ENCODE data around the gene IL1R1. TPM values are rescaled to one million over a fixed set of nuclear protein-coding genes. Genes with fewer than 3 reads are reported as not detected.

IL1R1 gene
- polyA plus RNA-seq, 1 donor from 2014 or later: not detected

DNA sequence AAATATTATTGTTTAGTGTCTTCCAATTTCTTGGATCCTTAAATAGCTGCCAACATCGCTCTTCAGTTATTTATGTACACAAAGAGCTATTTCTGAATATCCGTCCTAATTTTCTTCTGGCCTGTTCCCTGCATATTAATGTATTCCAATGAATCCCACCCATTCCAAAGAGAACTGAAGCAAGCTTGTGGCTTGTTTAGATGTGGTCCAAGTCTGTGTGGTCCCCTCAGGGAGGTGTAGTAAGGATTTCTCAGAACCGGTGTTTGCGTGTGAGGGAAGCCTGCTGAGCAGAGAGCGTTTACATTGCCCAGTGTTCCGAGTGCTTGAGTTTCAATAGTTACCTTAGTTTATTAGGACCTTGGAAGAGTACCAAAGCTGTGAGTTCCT is 25.1 kb upstream of the IL1R1 start:
- no peaks in the 10 kb centered on the region for H3K9me2 ChIP-seq (ENCODE audit: insufficient read depth, low read length)
- TF ChIP-seq, protein P1, sequence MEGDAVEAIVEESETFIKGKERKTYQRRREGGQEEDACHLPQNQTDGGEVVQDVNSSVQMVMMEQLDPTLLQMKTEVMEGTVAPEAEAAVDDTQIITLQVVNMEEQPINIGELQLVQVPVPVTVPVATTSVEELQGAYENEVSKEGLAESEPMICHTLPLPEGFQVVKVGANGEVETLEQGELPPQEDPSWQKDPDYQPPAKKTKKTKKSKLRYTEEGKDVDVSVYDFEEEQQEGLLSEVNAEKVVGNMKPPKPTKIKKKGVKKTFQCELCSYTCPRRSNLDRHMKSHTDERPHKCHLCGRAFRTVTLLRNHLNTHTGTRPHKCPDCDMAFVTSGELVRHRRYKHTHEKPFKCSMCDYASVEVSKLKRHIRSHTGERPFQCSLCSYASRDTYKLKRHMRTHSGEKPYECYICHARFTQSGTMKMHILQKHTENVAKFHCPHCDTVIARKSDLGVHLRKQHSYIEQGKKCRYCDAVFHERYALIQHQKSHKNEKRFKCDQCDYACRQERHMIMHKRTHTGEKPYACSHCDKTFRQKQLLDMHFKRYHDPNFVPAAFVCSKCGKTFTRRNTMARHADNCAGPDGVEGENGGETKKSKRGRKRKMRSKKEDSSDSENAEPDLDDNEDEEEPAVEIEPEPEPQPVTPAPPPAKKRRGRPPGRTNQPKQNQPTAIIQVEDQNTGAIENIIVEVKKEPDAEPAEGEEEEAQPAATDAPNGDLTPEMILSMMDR (IDR thresholded peaks at IDR 0.05; ENCODE audit: poor library complexity, severe bottlenecking): no peak
- TF ChIP-seq, protein P2, sequence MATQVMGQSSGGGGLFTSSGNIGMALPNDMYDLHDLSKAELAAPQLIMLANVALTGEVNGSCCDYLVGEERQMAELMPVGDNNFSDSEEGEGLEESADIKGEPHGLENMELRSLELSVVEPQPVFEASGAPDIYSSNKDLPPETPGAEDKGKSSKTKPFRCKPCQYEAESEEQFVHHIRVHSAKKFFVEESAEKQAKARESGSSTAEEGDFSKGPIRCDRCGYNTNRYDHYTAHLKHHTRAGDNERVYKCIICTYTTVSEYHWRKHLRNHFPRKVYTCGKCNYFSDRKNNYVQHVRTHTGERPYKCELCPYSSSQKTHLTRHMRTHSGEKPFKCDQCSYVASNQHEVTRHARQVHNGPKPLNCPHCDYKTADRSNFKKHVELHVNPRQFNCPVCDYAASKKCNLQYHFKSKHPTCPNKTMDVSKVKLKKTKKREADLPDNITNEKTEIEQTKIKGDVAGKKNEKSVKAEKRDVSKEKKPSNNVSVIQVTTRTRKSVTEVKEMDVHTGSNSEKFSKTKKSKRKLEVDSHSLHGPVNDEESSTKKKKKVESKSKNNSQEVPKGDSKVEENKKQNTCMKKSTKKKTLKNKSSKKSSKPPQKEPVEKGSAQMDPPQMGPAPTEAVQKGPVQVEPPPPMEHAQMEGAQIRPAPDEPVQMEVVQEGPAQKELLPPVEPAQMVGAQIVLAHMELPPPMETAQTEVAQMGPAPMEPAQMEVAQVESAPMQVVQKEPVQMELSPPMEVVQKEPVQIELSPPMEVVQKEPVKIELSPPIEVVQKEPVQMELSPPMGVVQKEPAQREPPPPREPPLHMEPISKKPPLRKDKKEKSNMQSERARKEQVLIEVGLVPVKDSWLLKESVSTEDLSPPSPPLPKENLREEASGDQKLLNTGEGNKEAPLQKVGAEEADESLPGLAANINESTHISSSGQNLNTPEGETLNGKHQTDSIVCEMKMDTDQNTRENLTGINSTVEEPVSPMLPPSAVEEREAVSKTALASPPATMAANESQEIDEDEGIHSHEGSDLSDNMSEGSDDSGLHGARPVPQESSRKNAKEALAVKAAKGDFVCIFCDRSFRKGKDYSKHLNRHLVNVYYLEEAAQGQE (IDR thresholded peaks at IDR 0.05; ENCODE audit: borderline replicate concordance): no peak
- TF ChIP-seq POLR2AphosphoS5 (IDR thresholded peaks at IDR 0.05): no peak
- no peak for TF ChIP-seq SMC3 (conservative IDR thresholded peaks at IDR 0.05; ENCODE audit: poor library complexity)
- TF ChIP-seq EP300 (conservative IDR thresholded peaks at IDR 0.05; ENCODE audit: poor library complexity, severe bottlenecking): no peak
- TF ChIP-seq MXI1 (conservative IDR thresholded peaks at IDR 0.05; ENCODE audit: poor library complexity, severe bottlenecking): no peak
- no peak for TF ChIP-seq EZH2 (IDR thresholded peaks at IDR 0.05; ENCODE audit: borderline replicate concordance, insufficient read depth, low read length, poor library complexity, severe bottlenecking)
- TF ChIP-seq TAF1 (IDR thresholded peaks at IDR 0.05; ENCODE audit: low read depth): no peak
- no peak for TF ChIP-seq RAD21 (conservative IDR thresholded peaks at IDR 0.05)
- H3K9me3 ChIP-seq (ENCODE audit: low read length): no peaks in the 10 kb centered on the region
- H3K9ac ChIP-seq (ENCODE audit: low read length): no peak overlapping the region
- no peak overlapping the region for H3K27ac ChIP-seq (ENCODE audit: low read length)
- H3K4me2 ChIP-seq (ENCODE audit: low read length): no peak overlapping the region
- H4K20me1 ChIP-seq (ENCODE audit: insufficient read depth): no peaks in the 10 kb centered on the region
- H3K27me3 ChIP-seq (ENCODE audit: insufficient read depth, low read depth, low read length): no peaks in the 10 kb centered on the region
- no peaks in the 10 kb centered on the region for H3K79me2 ChIP-seq (replicated peaks; ENCODE audit: insufficient read depth, low read length)
- no peaks in the 10 kb centered on the region for H3F3A ChIP-seq (ENCODE audit: insufficient read depth, low read length, poor library complexity, severe bottlenecking)
- no peaks in the 10 kb centered on the region for H3K36me3 ChIP-seq (ENCODE audit: insufficient read depth, low read length)
- H3K4me3 ChIP-seq (ENCODE audit: low read length): no peak overlapping the region
- H2AFZ ChIP-seq (ENCODE audit: low read depth, low read length): no peak overlapping the region

DNA sequence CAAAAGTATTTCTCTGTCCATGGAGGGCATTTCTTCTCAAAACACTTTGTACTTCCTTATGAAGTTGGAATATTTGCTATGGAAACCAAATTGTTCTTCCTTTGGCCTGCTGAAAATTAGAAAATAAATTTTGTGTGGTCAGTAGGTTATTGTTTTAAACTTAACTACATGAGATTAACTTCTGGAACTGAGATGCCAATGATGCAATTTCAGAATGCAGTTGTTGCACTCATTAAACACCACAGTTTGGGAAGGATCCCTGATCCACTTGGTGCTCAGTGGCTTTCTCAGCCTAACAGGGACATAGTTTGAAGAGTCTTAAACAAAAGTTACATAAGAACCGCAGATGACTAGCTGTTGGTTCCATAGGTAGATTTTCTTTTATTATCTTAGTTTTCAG is 23.3 kb upstream of the IL1R1 start:
- TF ChIP-seq, protein P2 (IDR thresholded peaks at IDR 0.05; ENCODE audit: borderline replicate concordance): no peak
- TF ChIP-seq SMC3 (conservative IDR thresholded peaks at IDR 0.05; ENCODE audit: poor library complexity): no peak
- no peak for TF ChIP-seq POLR2AphosphoS5 (IDR thresholded peaks at IDR 0.05)
- no peak for TF ChIP-seq MXI1 (conservative IDR thresholded peaks at IDR 0.05; ENCODE audit: poor library complexity, severe bottlenecking)
- TF ChIP-seq, protein P1 (IDR thresholded peaks at IDR 0.05; ENCODE audit: poor library complexity, severe bottlenecking): no peak
- no peak for TF ChIP-seq TAF1 (IDR thresholded peaks at IDR 0.05; ENCODE audit: low read depth)
- no peak for TF ChIP-seq EZH2 (IDR thresholded peaks at IDR 0.05; ENCODE audit: borderline replicate concordance, insufficient read depth, low read length, poor library complexity, severe bottlenecking)
- TF ChIP-seq RAD21 (conservative IDR thresholded peaks at IDR 0.05): no peak
- TF ChIP-seq EP300 (conservative IDR thresholded peaks at IDR 0.05; ENCODE audit: poor library complexity, severe bottlenecking): no peak
- H4K20me1 ChIP-seq (ENCODE audit: insufficient read depth): no peaks in the 10 kb centered on the region
- no peak overlapping the region for H3K4me2 ChIP-seq (ENCODE audit: low read length)

More for the DNA sequence above, 23.3 kb upstream of the IL1R1 start:
- no peaks in the 10 kb centered on the region for H3K79me2 ChIP-seq (replicated peaks; ENCODE audit: insufficient read depth, low read length)
- H3K9me2 ChIP-seq (ENCODE audit: insufficient read depth, low read length): no peaks in the 10 kb centered on the region
- no peak overlapping the region for H3K27ac ChIP-seq (ENCODE audit: low read length)
- H2AFZ ChIP-seq (ENCODE audit: low read depth, low read length): no peak overlapping the region
- H3K4me3 ChIP-seq (ENCODE audit: low read length): no peak overlapping the region
- H3F3A ChIP-seq (ENCODE audit: insufficient read depth, low read length, poor library complexity, severe bottlenecking): no peaks in the 10 kb centered on the region
- no peaks in the 10 kb centered on the region for H3K9me3 ChIP-seq (ENCODE audit: low read length)
- no peaks in the 10 kb centered on the region for H3K36me3 ChIP-seq (ENCODE audit: insufficient read depth, low read length)
- no peak overlapping the region for H3K9ac ChIP-seq (ENCODE audit: low read length)
- no peaks in the 10 kb centered on the region for H3K27me3 ChIP-seq (ENCODE audit: insufficient read depth, low read depth, low read length)
